Measurements from ENCODE around the gene SARS1.

DNA sequence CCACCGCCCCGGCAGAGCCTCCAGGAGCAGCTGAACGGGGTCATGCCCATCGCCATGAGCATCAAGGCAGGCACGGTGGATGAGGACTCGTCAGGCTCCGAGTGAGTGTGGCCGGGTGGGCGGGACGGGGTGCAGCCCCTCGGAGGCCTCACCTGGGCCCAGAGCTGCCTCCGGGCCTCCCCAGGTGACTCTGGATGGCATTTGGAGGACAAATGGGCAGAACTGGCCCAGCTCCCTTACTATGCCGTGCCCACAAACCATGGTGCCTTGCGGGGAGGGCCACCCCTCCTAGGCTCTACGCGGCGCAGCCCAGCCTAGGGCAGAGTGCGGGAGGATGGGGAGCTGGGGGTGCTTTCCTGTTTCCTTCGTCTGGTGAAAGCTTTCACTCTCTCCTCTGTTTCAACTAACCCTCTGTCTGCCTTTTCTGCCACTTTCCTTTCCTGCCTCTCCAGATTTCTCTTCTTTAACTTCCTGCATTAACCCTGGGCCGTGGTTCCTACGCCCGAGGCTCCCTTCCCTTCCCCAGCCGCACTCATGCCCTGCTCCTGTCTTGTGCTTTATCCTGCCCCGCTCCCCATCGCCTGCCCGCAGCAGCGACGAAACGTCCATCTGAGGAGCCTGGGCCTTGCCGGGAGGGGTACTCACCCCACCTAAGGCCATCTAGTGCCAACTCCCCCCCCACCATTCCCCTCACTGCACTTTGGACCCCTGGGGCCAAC, 60.0 kb downstream of the SARS1 start:
- TF ChIP-seq TAF1 (IDR thresholded peaks at IDR 0.05; ENCODE audit: low read depth) (no peak), RAD21 (IDR thresholded peaks at IDR 0.05; ENCODE audit: low read depth) (no peak), ZBTB7A (IDR thresholded peaks at IDR 0.05; ENCODE audit: low read depth) (no peak), FOXM1 (IDR thresholded peaks at IDR 0.05; ENCODE audit: borderline replicate concordance, low read depth) (no peak), CREB1 (IDR thresholded peaks at IDR 0.05; ENCODE audit: low read depth) (no peak), EGR1 (IDR thresholded peaks at IDR 0.05) (no peak), CEBPB (IDR thresholded peaks at IDR 0.05) (no peak)
- TF ChIP-seq, protein P1, sequence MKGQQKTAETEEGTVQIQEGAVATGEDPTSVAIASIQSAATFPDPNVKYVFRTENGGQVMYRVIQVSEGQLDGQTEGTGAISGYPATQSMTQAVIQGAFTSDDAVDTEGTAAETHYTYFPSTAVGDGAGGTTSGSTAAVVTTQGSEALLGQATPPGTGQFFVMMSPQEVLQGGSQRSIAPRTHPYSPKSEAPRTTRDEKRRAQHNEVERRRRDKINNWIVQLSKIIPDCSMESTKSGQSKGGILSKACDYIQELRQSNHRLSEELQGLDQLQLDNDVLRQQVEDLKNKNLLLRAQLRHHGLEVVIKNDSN (IDR thresholded peaks at IDR 0.05), result no peak

Data from Ishikawa (cell line).